ENCODE data around the gene FAM167B. TPM values are rescaled to one million over a fixed set of nuclear protein-coding genes. Genes with fewer than 3 reads are reported as not detected.

FAM167B gene
- total RNA-seq, 1 experiment from 2014 or later: not detected

Other genes with a start within 250 kb of the FAM167B start
- gene KHDRBS1, start 233.4 kb upstream of the FAM167B start, total RNA-seq (2022): 106 and 107 TPM in 2 replicates
- gene TMEM39B, start 174.3 kb upstream of the FAM167B start, total RNA-seq (2022): 15.0 and 22.3 TPM in 2 replicates
- gene KPNA6, start 139.2 kb upstream of the FAM167B start, total RNA-seq (2022): 86.9 and 109 TPM in 2 replicates
- gene TXLNA, start 67.5 kb upstream of the FAM167B start, total RNA-seq (2022): 61.8 and 64.8 TPM in 2 replicates
- gene CCDC28B, start 46.6 kb upstream of the FAM167B start, total RNA-seq (2022): 0.91 and 1.7 TPM in 2 replicates
- gene IQCC, start 41.6 kb upstream of the FAM167B start, total RNA-seq (2022): 1.8 and 1.9 TPM in 2 replicates
- not detected in 2 replicates for gene DCDC2B, start 38.1 kb upstream of the FAM167B start, total RNA-seq (2022)
- gene TMEM234, start 24.9 kb upstream of the FAM167B start, total RNA-seq (2022): 22.2 and 27.3 TPM in 2 replicates
- gene EIF3I, start 24.8 kb upstream of the FAM167B start, total RNA-seq (2022): 253 and 259 TPM in 2 replicates
- not detected in 2 replicates for gene LCK, start 4.0 kb downstream of the FAM167B start, total RNA-seq (2022)
- 39.7 and 62.9 TPM in 2 replicates for gene HDAC1, start 44.9 kb downstream of the FAM167B start, total RNA-seq (2022)
- gene MARCKSL1, start 89.0 kb downstream of the FAM167B start, total RNA-seq (2022): 0.65 and 1.0 TPM in 2 replicates
- gene FAM229A, start 115.3 kb downstream of the FAM167B start, total RNA-seq (2022): 13.4 and 19.0 TPM in 2 replicates
- gene TSSK3, start 115.3 kb downstream of the FAM167B start, total RNA-seq (2022): 2.0 and 2.3 TPM in 2 replicates
- gene BSDC1, start 147.2 kb downstream of the FAM167B start, total RNA-seq (2022): 52.6 and 56.2 TPM in 2 replicates
- gene ZBTB8B, start 217.8 kb downstream of the FAM167B start, total RNA-seq (2022): not detected in 2 replicates

Data from MCF 10A (cell line).